K562 (cell line): ENCODE results near the gene ACTG2. TPM values are rescaled to one million over a fixed set of nuclear protein-coding genes. Genes with fewer than 3 reads are reported as not detected.

Source experiments
- CEBPB ChIP-seq: fragments of 450-650 bp; IDR thresholded peaks from 2 replicates; pipeline ENCODE4 v1.6.1; 2016; ENCODE audit warnings: missing genetic modification characterization, missing compliant biosample characterization
- CEBPG ChIP-seq, 3 experiments: fragments of 200-800 bp in 1 of 3; sonication (Bioruptor generic) in 1 of 3; sonication (generic) in 1 of 3; formaldehyde crosslinking in 1 of 3; IDR thresholded peaks in 2 of 3; conservative IDR thresholded peaks in 1 of 3; 2 replicates each; pipeline versions ENCODE4 v1.6.1 to v1.8.0; 2016 to 2022; ENCODE audit warnings: missing compliant biosample characterization in 2 of 3, missing genetic modification characterization in 2 of 3, mild to moderate bottlenecking in 1 of 3, missing genetic modification reagents in 1 of 3
- GTF3C2 ChIP-seq: IDR thresholded peaks from 3 replicates; pipeline ENCODE4 v1.6.1; 2011; ENCODE audit warnings: borderline replicate concordance, mild to moderate bottlenecking, moderate library complexity; ENCODE audit not compliant: insufficient read length; ENCODE audit errors: extremely low read depth
- HNRNPH1 ChIP-seq: fragments of 200-400 bp; formaldehyde crosslinking; optimal IDR thresholded peaks from 2 replicates; pipeline ENCODE3; 2017; ENCODE audit warnings: low read depth, mild to moderate bottlenecking, low read length, moderate library complexity
- MIER1 ChIP-seq: fragments of 450-650 bp; IDR thresholded peaks from 2 replicates; pipeline ENCODE4 v1.6.1; 2016; ENCODE audit warnings: antibody characterized with exemption, mild to moderate bottlenecking, low read depth
- SRSF7 ChIP-seq: fragments of 200-400 bp; formaldehyde crosslinking; optimal IDR thresholded peaks from 2 replicates; pipeline ENCODE3; 2017; ENCODE audit warnings: mild to moderate bottlenecking, low read depth, low read length
- THRB ChIP-seq: fragments of 450-650 bp; formaldehyde crosslinking; conservative IDR thresholded peaks from 2 replicates; pipeline ENCODE4 v1.4.0; 2022; ENCODE audit warnings: mild to moderate bottlenecking, missing genetic modification characterization
- ZFPM2 ChIP-seq: fragments of 250-450 bp; sonication (Bioruptor Pico); IDR thresholded peaks from 2 replicates; pipeline ENCODE4 v1.5.1; 2022; ENCODE audit warnings: mild to moderate bottlenecking
- polyA plus RNA-seq, 8 experiments: library from polyadenylated mRNA; depleted of rRNA in 4 of 8; stranded (reverse) in 5 of 8; unstranded in 3 of 8; fragments of >200 nt; fragmentation: Nextera tagmentation in 2 of 8; fragmentation: Illumina TruSeq in 1 of 8; extraction: Ambion mirVana in 2 of 8; extraction: Trizol in 1 of 8; gene quantifications; 2 replicates each; pipeline versions ENCODE4 v1.2.1 to v1.2.3, GENCODE V29; 2011 to 2014; ENCODE audit warnings: inconsistent platforms in 1 of 8, missing spikeins in 1 of 8
- total RNA-seq, 7 experiments: library from RNA; depleted of rRNA in 6 of 7; stranded (reverse); fragments of >200 nt in 6 of 7; fragmentation: Illumina TruSeq in 2 of 7; extraction: Trizol in 2 of 7; gene quantifications; 2 replicates each; pipeline versions ENCODE4 v1.2.1 to v1.2.3, GENCODE V29; 2011 to 2021; ENCODE audit warnings: low replicate concordance in 1 of 7
- TF ChIP-seq, protein P1 (sequence below): fragments of 450-650 bp; IDR thresholded peaks from 2 replicates; pipeline ENCODE4 v1.6.1; 2017; ENCODE audit warnings: antibody characterized with exemption, mild to moderate bottlenecking
- TF ChIP-seq, protein P2 (sequence below), 3 experiments: IDR thresholded peaks in 2 of 3; conservative IDR thresholded peaks in 1 of 3; 2 replicates each; pipeline ENCODE4 v1.5.1; 2011 to 2012; ENCODE audit warnings: low read length in 3 of 3, mild to moderate bottlenecking in 3 of 3, control low read depth in 2 of 3, improper control_type of control experiment in 1 of 3, inconsistent platforms in 1 of 3, low read depth in 1 of 3, mixed read lengths in 1 of 3, moderate library complexity in 1 of 3; ENCODE audit not compliant: insufficient read depth in 2 of 3
- TF ChIP-seq, protein P3 (sequence below): sonication (generic); formaldehyde crosslinking; IDR thresholded peaks from 2 replicates; pipeline ENCODE4 v1.8.0; 2022; ENCODE audit warnings: missing genetic modification reagents, mild to moderate bottlenecking, borderline replicate concordance

ACTG2 gene
- total and polyA plus RNA-seq, 9 of the 15 experiments (the other 6 are each of a cell fraction or from before 2014, with no cell fraction given) = 0.06 to 0.60 TPM; not detected in 7

GRCh38 chr2:73926493-73927327 lies 33.9 kb downstream of the ACTG2 start, which contains the start of gene DGUOK (continued):
- TF ChIP-seq, protein P1, sequence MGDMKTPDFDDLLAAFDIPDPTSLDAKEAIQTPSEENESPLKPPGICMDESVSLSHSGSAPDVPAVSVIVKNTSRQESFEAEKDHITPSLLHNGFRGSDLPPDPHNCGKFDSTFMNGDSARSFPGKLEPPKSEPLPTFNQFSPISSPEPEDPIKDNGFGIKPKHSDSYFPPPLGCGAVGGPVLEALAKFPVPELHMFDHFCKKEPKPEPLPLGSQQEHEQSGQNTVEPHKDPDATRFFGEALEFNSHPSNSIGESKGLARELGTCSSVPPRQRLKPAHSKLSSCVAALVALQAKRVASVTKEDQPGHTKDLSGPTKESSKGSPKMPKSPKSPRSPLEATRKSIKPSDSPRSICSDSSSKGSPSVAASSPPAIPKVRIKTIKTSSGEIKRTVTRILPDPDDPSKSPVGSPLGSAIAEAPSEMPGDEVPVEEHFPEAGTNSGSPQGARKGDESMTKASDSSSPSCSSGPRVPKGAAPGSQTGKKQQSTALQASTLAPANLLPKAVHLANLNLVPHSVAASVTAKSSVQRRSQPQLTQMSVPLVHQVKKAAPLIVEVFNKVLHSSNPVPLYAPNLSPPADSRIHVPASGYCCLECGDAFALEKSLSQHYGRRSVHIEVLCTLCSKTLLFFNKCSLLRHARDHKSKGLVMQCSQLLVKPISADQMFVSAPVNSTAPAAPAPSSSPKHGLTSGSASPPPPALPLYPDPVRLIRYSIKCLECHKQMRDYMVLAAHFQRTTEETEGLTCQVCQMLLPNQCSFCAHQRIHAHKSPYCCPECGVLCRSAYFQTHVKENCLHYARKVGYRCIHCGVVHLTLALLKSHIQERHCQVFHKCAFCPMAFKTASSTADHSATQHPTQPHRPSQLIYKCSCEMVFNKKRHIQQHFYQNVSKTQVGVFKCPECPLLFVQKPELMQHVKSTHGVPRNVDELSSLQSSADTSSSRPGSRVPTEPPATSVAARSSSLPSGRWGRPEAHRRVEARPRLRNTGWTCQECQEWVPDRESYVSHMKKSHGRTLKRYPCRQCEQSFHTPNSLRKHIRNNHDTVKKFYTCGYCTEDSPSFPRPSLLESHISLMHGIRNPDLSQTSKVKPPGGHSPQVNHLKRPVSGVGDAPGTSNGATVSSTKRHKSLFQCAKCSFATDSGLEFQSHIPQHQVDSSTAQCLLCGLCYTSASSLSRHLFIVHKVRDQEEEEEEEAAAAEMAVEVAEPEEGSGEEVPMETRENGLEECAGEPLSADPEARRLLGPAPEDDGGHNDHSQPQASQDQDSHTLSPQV = 0 out of 2 replicates have a peak, but pooled peaks have one; percentile 38
- TF ChIP-seq SRSF7 (no peak), MIER1 (no peak), CEBPB (tag) (peak; percentile 96), GTF3C2 (no peak), CEBPG (CRISPR knock-in tag; IDR thresholded peaks at IDR 0.05) (peak; percentile 66), CEBPG (tag; conservative IDR thresholded peaks at IDR 0.05 in 1 of 2, IDR thresholded peaks at IDR 0.05 in 1 of 2) (peak; percentile 54 to 85), ZFPM2 (CRISPR knock-in tag) (no peak), THRB (CRISPR knock-in tag) (no peak), HNRNPH1 (no peak)
- TF ChIP-seq, protein P2, sequence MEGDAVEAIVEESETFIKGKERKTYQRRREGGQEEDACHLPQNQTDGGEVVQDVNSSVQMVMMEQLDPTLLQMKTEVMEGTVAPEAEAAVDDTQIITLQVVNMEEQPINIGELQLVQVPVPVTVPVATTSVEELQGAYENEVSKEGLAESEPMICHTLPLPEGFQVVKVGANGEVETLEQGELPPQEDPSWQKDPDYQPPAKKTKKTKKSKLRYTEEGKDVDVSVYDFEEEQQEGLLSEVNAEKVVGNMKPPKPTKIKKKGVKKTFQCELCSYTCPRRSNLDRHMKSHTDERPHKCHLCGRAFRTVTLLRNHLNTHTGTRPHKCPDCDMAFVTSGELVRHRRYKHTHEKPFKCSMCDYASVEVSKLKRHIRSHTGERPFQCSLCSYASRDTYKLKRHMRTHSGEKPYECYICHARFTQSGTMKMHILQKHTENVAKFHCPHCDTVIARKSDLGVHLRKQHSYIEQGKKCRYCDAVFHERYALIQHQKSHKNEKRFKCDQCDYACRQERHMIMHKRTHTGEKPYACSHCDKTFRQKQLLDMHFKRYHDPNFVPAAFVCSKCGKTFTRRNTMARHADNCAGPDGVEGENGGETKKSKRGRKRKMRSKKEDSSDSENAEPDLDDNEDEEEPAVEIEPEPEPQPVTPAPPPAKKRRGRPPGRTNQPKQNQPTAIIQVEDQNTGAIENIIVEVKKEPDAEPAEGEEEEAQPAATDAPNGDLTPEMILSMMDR (IDR thresholded peaks at IDR 0.05 in 2 of 3, conservative IDR thresholded peaks at IDR 0.05 in 1 of 3; ENCODE audit: insufficient read depth in 2 of 3, low read depth in 1 of 3, low read length in 3 of 3) = no peak
- TF ChIP-seq, protein P3, sequence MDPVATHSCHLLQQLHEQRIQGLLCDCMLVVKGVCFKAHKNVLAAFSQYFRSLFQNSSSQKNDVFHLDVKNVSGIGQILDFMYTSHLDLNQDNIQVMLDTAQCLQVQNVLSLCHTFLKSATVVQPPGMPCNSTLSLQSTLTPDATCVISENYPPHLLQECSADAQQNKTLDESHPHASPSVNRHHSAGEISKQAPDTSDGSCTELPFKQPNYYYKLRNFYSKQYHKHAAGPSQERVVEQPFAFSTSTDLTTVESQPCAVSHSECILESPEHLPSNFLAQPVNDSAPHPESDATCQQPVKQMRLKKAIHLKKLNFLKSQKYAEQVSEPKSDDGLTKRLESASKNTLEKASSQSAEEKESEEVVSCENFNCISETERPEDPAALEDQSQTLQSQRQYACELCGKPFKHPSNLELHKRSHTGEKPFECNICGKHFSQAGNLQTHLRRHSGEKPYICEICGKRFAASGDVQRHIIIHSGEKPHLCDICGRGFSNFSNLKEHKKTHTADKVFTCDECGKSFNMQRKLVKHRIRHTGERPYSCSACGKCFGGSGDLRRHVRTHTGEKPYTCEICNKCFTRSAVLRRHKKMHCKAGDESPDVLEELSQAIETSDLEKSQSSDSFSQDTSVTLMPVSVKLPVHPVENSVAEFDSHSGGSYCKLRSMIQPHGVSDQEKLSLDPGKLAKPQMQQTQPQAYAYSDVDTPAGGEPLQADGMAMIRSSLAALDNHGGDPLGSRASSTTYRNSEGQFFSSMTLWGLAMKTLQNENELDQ (CRISPR knock-in tag) = no peak
